ENCODE results near the gene UGT3A2. TPM values are rescaled to one million over a fixed set of nuclear protein-coding genes. Genes with fewer than 3 reads are reported as not detected.

Gene UGT3A2
- total RNA-seq, 1 donor from 2014 or later, result 0.79 TPM

DNA sequence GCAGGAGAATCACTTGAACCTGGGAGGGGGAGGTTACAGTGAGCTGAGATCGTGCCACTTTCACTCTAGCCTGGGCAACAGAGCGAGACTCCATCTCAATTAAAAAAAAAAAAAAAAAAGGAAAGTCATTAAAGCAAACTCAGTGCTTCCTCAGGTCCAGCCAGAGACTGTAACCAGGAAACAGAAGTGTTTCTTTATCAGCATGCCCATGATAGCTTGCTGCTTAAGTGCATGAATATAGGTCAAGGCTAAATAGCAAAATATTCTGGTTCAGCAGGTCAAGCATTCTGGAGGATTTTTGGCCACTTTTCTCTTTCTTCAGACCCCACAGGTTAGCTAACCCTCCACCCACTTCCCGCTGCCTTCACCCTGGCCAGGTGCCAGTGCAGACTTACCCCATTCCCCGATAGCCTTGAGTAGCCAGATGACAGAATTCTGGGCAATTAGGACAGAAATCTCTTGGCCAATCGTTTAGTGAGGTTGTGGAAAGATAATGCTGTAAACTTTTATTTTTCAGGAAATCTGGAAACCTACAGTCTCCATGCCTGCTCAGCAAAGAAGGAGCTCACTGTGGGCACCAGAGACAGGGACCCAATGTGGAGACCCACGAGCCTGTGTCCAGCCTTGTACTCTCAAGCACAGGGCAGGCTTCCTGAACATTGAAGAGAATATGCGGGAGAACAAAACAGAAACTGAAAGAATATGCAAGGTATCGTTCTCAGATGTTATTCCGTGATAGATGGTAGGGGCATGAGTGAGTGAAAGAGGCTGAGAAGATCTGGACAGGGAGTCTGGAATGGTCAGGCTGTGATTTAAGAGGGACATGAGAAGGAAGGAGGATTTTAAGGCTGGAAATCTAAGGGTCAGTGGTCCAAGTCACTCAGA lies 4.2 kb upstream of the UGT3A2 start:
- Mint-ChIP-seq H3K36me3 (ENCODE audit: low read depth) (no peaks in the 10 kb centered on the region), H3K27ac (ENCODE audit: unreplicated experiment) (no peak overlapping the region), H3K27me3 (ENCODE audit: low read depth) (peaks cover 47% of the 10 kb centered on the region), H3K9me3 (no peaks in the 10 kb centered on the region), H3K4me1 (peaks cover 11% of the 10 kb centered on the region), H3K4me3 (no peak overlapping the region)
- TF ChIP-seq, protein P1, sequence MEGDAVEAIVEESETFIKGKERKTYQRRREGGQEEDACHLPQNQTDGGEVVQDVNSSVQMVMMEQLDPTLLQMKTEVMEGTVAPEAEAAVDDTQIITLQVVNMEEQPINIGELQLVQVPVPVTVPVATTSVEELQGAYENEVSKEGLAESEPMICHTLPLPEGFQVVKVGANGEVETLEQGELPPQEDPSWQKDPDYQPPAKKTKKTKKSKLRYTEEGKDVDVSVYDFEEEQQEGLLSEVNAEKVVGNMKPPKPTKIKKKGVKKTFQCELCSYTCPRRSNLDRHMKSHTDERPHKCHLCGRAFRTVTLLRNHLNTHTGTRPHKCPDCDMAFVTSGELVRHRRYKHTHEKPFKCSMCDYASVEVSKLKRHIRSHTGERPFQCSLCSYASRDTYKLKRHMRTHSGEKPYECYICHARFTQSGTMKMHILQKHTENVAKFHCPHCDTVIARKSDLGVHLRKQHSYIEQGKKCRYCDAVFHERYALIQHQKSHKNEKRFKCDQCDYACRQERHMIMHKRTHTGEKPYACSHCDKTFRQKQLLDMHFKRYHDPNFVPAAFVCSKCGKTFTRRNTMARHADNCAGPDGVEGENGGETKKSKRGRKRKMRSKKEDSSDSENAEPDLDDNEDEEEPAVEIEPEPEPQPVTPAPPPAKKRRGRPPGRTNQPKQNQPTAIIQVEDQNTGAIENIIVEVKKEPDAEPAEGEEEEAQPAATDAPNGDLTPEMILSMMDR (conservative IDR thresholded peaks at IDR 0.05), result no peak
- no peak for DNase-seq (ENCODE audit: low read depth, low spot score)

DNA sequence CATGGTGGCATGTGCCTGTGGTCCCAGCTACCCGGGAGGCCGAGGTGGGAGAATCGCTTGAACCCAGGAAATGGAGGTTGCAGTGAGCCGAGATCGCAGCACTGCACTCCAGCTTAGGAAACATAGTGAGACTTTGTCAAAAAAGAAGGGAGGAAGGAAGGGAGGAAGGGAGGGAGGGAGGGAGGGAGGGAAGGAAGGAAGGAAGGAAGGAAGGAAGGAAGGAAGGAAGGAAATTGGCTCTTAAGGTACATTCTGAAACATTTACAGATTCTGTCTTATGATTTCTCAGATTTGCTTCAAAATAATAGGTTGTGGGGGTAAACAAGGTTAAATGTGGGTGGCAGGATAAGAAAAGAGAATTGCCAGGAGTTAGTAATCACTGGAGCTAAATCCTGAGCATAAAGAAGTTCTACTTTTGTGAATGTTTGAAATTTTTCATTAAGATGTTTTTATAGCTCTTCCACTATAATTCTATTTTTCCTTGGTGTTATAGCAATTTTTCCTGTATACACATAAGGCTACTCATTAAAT lies 2.1 kb upstream of the UGT3A2 start:
- no peaks in the 10 kb centered on the region for H3K36me3 Mint-ChIP-seq (ENCODE audit: low read depth)
- no peak overlapping the region for H3K4me3 Mint-ChIP-seq
- TF ChIP-seq, protein P1 (conservative IDR thresholded peaks at IDR 0.05), result no peak
- peaks cover 63% of the 10 kb centered on the region for H3K27me3 Mint-ChIP-seq (ENCODE audit: low read depth)
- H3K27ac Mint-ChIP-seq (ENCODE audit: unreplicated experiment), result no peak overlapping the region
- peaks cover 11% of the 10 kb centered on the region for H3K4me1 Mint-ChIP-seq
- DNase-seq (ENCODE audit: low read depth, low spot score), result no peak
- H3K9me3 Mint-ChIP-seq, result no peaks in the 10 kb centered on the region

DNA sequence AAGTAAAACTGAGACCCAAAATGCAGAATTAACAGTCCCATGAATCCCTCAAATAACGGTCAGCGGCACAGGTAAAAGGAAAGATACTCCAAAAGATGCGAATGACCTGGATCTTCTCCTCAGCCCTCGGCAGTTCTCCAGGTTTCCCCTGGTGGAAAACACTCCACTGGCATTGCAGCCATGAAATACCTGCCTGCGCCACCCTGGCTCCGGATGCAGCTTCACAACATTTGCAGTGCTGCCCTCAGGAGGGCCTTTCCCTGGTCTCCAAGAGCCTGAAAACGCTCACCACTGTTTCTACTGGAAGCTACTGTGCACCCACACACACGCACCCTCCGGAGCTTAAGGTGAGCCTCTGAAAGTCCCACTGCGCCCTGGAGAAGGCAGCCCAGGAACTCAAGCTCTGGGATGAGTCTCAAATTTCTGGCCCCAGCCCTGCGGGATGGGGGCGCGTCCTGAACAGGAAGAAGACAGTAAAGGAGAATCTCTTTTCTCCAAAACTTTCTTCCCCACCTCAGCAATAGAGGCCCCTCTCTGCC lies 612 bp downstream of the UGT3A2 start:
- peaks cover 53% of the 10 kb centered on the region for H3K27me3 Mint-ChIP-seq (ENCODE audit: low read depth)
- H3K4me1 Mint-ChIP-seq, result peaks cover 11% of the 10 kb centered on the region
- no peak overlapping the region for H3K27ac Mint-ChIP-seq (ENCODE audit: unreplicated experiment)
- no peaks in the 10 kb centered on the region for H3K9me3 Mint-ChIP-seq
- H3K4me3 Mint-ChIP-seq, result peak overlapping the region; percentile 73
- DNase-seq (ENCODE audit: low read depth, low spot score), result no peak
- H3K36me3 Mint-ChIP-seq (ENCODE audit: low read depth), result no peaks in the 10 kb centered on the region
- TF ChIP-seq, protein P1 (conservative IDR thresholded peaks at IDR 0.05), result no peak

DNA sequence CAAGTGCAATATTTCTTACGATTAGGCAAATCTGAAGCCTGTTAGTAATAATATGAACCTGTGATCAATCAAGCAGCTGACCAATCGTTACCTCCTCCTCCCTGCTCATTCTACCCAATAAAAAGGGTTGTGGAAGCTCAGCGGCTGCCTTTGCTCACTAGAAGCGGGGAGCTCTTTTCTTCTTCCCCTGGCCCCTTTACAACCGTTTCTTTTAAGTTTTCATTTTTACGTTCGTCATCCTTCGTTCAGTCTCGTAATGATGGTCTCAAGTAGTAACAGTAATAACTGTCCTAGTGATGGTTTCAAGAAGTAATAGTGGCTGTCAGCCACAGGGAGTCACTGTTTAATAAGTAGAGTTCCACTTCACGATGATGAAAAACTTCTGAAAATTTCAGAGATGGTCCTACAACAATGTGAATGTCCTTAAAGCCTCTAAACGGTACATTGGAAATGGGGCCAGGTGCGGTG lies 6.2 kb downstream of the UGT3A2 start:
- no peaks in the 10 kb centered on the region for H3K4me1 Mint-ChIP-seq
- H3K4me3 Mint-ChIP-seq, result no peak overlapping the region
- H3K27me3 Mint-ChIP-seq (ENCODE audit: low read depth), result peaks cover 16% of the 10 kb centered on the region
- H3K36me3 Mint-ChIP-seq (ENCODE audit: low read depth), result no peaks in the 10 kb centered on the region
- no peaks in the 10 kb centered on the region for H3K9me3 Mint-ChIP-seq
- TF ChIP-seq, protein P1 (conservative IDR thresholded peaks at IDR 0.05), result peak; percentile 33
- no peak for DNase-seq (ENCODE audit: low read depth, low spot score)
- H3K27ac Mint-ChIP-seq (ENCODE audit: unreplicated experiment), result no peak overlapping the region

DNA sequence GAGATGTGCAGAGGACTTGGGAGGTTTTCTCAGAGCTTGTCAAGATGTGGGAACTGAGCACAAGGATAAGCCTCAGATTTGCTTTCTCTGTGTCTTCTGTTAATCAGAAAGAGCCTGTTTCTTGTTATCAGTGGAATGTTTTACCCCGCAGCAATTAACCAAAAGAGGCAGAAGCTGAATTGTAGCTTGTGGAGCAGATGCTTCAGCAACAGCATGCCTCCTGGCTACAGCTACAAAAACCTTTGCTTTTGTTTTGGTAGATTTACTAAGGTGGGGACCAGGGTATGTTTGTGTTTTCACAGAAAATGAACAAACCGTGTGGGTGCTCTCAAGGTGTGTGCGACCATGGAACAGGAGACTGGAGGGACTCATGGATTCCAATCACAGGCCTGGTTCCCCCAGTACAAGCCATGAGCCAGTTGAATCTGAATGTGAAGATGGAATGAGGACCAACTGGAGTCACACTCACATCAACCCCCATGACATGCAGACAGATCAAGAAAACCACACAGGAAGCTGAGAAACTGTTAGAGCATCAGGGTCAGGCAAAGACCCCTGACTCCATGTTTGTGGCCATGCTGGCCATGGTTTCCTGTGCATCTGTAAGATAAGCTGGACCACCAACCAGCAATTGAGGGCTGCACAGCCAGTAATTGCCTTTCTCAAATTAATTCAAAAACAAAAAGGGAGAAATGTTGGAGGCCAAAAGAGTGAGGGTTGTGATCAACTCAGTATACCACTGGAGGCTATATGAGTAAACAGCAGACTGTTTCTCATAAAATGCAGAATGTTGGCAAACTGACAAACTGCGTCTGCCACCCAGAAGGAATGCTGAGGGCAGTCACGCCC lies 6.9 kb downstream of the UGT3A2 start:
- DNase-seq (ENCODE audit: low read depth, low spot score), result no peak
- no peaks in the 10 kb centered on the region for H3K4me1 Mint-ChIP-seq
- H3K4me3 Mint-ChIP-seq, result no peak overlapping the region
- H3K36me3 Mint-ChIP-seq (ENCODE audit: low read depth), result no peaks in the 10 kb centered on the region
- no peak overlapping the region for H3K27ac Mint-ChIP-seq (ENCODE audit: unreplicated experiment)
- H3K27me3 Mint-ChIP-seq (ENCODE audit: low read depth), result peaks cover 9% of the 10 kb centered on the region
- no peaks in the 10 kb centered on the region for H3K9me3 Mint-ChIP-seq
- TF ChIP-seq, protein P1 (conservative IDR thresholded peaks at IDR 0.05), result no peak
